Duodenal mucosa (tissue), 2 donors: ENCODE measurements around the gene SNCAIP.

Experiments
- H3K27ac ChIP-seq: one replicate; pipeline ENCODE4 v1.7.0; 2013; ENCODE audit warnings: low read depth, low read length
- H3K27me3 ChIP-seq, 2 donors: one replicate each; pipeline ENCODE4 v1.7.0; 2013; ENCODE audit warnings: low read length in 2 of 2, control low read depth in 1 of 2; ENCODE audit not compliant: insufficient read depth in 2 of 2, control insufficient read depth in 1 of 2
- H3K36me3 ChIP-seq, 2 donors: one replicate each; pipeline ENCODE4 v1.7.0; 2013; ENCODE audit warnings: low read length in 2 of 2, control low read depth in 1 of 2; ENCODE audit not compliant: insufficient read depth in 2 of 2, control insufficient read depth in 1 of 2
- H3K4me1 ChIP-seq, 2 donors: one replicate each; pipeline ENCODE4 v1.7.0; 2013; ENCODE audit warnings: low read length in 2 of 2, control low read depth in 1 of 2; ENCODE audit not compliant: insufficient read depth in 2 of 2, control insufficient read depth in 1 of 2
- H3K4me3 ChIP-seq, 2 donors: one replicate each; pipeline ENCODE4 v1.7.0; 2013; ENCODE audit warnings: low read length in 2 of 2, low read depth in 1 of 2
- H3K9ac ChIP-seq, 2 donors: one replicate each; pipeline ENCODE4 v1.7.0; 2013; ENCODE audit warnings: low read length in 2 of 2, low read depth in 1 of 2
- H3K9me3 ChIP-seq, 2 donors: one replicate each; pipeline ENCODE4 v1.7.0; 2013; ENCODE audit warnings: low read length in 2 of 2, control low read depth in 1 of 2; ENCODE audit not compliant: control insufficient read depth in 1 of 2

The SNCAIP gene

DNA sequence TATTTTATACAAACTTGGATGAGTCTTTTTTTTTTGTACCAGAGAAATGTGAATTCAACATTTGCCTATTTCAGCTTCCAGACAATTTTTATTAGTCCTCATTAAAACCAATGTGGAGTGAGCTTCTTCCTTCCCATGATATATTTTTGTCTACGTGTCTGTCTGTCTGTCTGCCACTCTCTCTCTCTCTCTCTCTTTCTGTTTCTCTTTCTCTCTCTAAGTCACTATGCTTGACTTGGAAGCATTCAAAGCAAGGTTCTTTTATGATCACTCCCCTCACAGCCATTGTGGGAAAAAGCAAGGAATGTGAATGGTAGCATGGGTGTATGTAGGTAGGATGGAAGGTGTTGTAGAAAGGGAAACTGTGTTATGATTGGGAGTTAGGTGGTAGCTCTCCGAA, 80.2 kb downstream of the SNCAIP start:
- Histone ChIP-seq H3K4me1 (no peaks in the 10 kb centered on the region), H3K9ac (no peak overlapping the region), H3K4me3 (no peak overlapping the region), H3K9me3 (no peaks in the 10 kb centered on the region), H3K27ac (no peak overlapping the region), H3K27me3 (no peaks in the 10 kb centered on the region), H3K36me3 (no peaks in the 10 kb centered on the region)

DNA sequence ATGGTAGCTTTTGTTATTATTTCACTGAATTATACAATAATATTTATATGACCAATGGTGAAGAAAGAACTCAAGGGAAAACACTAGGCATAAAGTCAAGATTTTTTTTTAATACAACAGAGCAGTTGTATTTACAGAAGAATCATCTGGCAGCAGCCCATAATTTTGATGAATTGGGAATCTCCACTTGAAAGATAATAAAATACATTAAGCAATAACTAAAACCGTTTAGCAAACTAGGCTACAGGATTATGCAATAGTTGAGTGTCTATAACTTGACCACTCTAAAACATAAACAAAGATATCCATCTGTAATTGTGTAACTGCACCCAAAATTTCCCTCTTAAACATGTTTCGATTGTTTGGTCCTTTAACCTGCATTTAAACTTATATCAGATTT, 80.8 kb downstream of the SNCAIP start:
- H3K4me1 ChIP-seq, result no peaks in the 10 kb centered on the region
- no peak overlapping the region for H3K9ac ChIP-seq
- no peaks in the 10 kb centered on the region for H3K27me3 ChIP-seq
- H3K9me3 ChIP-seq, result no peaks in the 10 kb centered on the region
- no peak overlapping the region for H3K27ac ChIP-seq
- no peak overlapping the region for H3K4me3 ChIP-seq
- no peaks in the 10 kb centered on the region for H3K36me3 ChIP-seq

DNA sequence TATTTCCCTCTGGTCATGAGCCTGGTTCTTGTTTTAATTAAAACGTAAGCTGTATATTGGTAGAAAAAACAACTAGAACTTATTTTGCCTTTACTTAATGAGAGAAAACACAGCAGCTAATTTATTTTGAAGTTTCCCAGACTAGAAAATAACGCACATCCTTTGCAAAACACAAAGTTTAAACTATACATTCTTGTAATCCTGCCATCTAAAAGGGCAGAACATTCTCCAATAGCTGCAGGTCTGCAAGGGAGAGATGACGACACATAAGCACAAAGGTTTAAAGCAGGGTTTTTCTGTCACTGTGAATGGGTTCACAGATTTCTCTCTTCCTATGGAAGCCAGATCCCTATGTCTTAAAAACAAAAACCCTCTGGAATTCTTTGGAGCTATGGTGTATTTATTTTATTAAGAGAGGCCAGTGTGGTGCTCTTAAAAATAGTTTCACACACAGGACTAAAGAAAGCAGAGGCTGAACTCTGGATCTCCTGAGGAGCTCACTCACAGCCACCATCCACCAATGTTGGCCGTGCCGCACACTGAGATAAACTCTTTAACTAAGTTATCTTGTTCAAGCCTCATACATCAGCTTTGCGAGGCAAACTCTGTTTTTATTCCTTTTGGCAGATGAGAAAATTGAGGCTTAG, 82.4 kb downstream of the SNCAIP start:
- H3K27me3 ChIP-seq, result no peaks in the 10 kb centered on the region
- H3K4me1 ChIP-seq, result no peaks in the 10 kb centered on the region
- H3K9ac ChIP-seq, result no peak overlapping the region
- no peak overlapping the region for H3K4me3 ChIP-seq
- H3K27ac ChIP-seq, result no peak overlapping the region
- H3K9me3 ChIP-seq, result no peaks in the 10 kb centered on the region
- no peaks in the 10 kb centered on the region for H3K36me3 ChIP-seq

- Histone ChIP-seq H3K36me3 (no peaks in the 10 kb centered on the region), H3K9ac (no peak overlapping the region)
These were observed 86.0 kb downstream of the SNCAIP start for GRCh38 chr5:122398016-122398415.

GRCh38 chr5:122400341-122400740, 88.3 kb downstream of the SNCAIP start:
- H3K27me3 ChIP-seq, result no peaks in the 10 kb centered on the region
- H3K4me1 ChIP-seq, result no peaks in the 10 kb centered on the region
- H3K9me3 ChIP-seq, result no peaks in the 10 kb centered on the region
- H3K27ac ChIP-seq, result no peak overlapping the region
- no peak overlapping the region for H3K9ac ChIP-seq
- no peak overlapping the region for H3K4me3 ChIP-seq
- H3K36me3 ChIP-seq, result no peaks in the 10 kb centered on the region

More at GRCh38 chr5:122398016-122398415, 86.0 kb downstream of the SNCAIP start:
- H3K4me3 ChIP-seq, result no peak overlapping the region
- no peaks in the 10 kb centered on the region for H3K4me1 ChIP-seq
- no peaks in the 10 kb centered on the region for H3K9me3 ChIP-seq
- H3K27ac ChIP-seq, result no peak overlapping the region
- no peaks in the 10 kb centered on the region for H3K27me3 ChIP-seq

GRCh38 chr5:122400938-122401337, 88.9 kb downstream of the SNCAIP start:
- Histone ChIP-seq H3K9me3 (no peaks in the 10 kb centered on the region), H3K4me3 (no peak overlapping the region), H3K27me3 (no peaks in the 10 kb centered on the region), H3K36me3 (no peaks in the 10 kb centered on the region), H3K9ac (no peak overlapping the region), H3K4me1 (no peaks in the 10 kb centered on the region), H3K27ac (no peak overlapping the region)

- no peaks in the 10 kb centered on the region for H3K9me3 ChIP-seq
- H3K36me3 ChIP-seq, result no peaks in the 10 kb centered on the region
- no peaks in the 10 kb centered on the region for H3K27me3 ChIP-seq
- H3K27ac ChIP-seq, result no peak overlapping the region
- no peak overlapping the region for H3K4me3 ChIP-seq
- H3K4me1 ChIP-seq, result no peaks in the 10 kb centered on the region
- H3K9ac ChIP-seq, result no peak overlapping the region
These were observed 90.1 kb downstream of the SNCAIP start for GRCh38 chr5:122401976-122402725.

- no peak overlapping the region for H3K9ac ChIP-seq
- H3K9me3 ChIP-seq, result no peaks in the 10 kb centered on the region
- H3K4me3 ChIP-seq, result no peak overlapping the region
- no peaks in the 10 kb centered on the region for H3K36me3 ChIP-seq
- H3K27me3 ChIP-seq, result no peaks in the 10 kb centered on the region
- no peaks in the 10 kb centered on the region for H3K4me1 ChIP-seq
- H3K27ac ChIP-seq, result no peak overlapping the region
These were observed 91.1 kb downstream of the SNCAIP start for GRCh38 chr5:122402955-122403685.

DNA sequence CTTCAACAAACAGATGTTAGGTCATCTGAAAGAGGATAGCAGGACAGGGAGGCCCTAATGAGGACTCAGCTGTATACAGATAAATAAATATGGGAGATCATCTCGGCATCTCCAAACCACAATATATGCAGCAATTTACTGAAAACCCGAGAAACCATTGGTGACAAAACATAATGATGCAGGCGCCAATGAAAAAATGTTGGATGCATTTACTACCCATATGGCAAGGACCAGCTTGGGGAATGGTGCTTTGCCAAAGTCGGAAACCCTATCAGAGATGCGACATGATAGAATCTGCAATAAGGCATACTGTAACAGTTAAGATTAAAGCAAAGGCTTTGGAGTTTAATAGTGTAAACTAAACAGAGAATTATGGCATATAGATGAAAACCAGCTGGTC, 92.0 kb downstream of the SNCAIP start:
- no peak overlapping the region for H3K4me3 ChIP-seq
- H3K36me3 ChIP-seq, result no peaks in the 10 kb centered on the region
- H3K27me3 ChIP-seq, result no peaks in the 10 kb centered on the region
- H3K27ac ChIP-seq, result no peak overlapping the region
- no peak overlapping the region for H3K9ac ChIP-seq
- H3K9me3 ChIP-seq, result no peaks in the 10 kb centered on the region
- no peaks in the 10 kb centered on the region for H3K4me1 ChIP-seq

DNA sequence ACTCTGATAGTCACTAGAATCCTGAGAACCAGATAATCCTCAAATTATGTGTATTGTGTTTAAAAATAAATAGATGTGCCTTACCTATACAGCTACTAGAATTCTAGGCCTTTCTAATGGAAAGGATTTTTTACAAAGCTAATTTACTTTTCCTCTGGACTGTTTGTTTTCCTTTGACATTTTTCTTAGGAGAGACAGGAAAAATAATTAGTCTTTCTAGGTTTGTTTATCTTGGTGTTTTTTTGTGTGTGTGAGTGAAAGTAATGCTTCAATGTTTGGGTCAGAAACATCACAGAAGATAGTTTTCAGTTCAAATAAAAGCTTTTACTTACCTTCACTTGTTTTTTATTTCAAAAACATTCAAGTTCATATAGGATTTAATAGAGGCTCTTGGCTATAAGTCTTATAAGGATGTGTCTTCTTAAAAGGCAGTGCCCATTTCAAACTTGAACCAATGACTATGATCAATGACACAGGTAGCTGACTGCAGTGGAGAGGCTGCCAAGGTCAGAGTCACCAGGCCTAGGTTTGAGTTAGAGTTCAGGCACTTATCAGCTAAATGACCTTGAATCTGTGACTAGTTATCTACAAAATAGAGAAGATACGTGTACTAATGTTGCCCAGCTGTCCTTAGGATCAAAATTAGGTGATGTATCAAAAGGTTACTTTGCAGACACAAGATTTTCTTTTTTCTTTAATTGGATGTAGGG, 92.8 kb downstream of the SNCAIP start:
- Histone ChIP-seq H3K9ac (no peak overlapping the region), H3K4me1 (no peaks in the 10 kb centered on the region), H3K4me3 (no peak overlapping the region), H3K27me3 (no peaks in the 10 kb centered on the region), H3K36me3 (no peaks in the 10 kb centered on the region), H3K9me3 (no peaks in the 10 kb centered on the region), H3K27ac (no peak overlapping the region)
